Activated CD8-positive, alpha-beta memory T cell treated with anti-CD3 and anti-CD28 coated beads for 4 hours (primary cell): ENCODE measurements around the gene IGHMBP2.

Experiments used
- DNase-seq, 2 donors: peaks; one replicate each; pipeline ENCODE4 v3.0.0-alpha.2; 2020; ENCODE audit warnings: low read depth in 2 of 2

Gene IGHMBP2

DNA sequence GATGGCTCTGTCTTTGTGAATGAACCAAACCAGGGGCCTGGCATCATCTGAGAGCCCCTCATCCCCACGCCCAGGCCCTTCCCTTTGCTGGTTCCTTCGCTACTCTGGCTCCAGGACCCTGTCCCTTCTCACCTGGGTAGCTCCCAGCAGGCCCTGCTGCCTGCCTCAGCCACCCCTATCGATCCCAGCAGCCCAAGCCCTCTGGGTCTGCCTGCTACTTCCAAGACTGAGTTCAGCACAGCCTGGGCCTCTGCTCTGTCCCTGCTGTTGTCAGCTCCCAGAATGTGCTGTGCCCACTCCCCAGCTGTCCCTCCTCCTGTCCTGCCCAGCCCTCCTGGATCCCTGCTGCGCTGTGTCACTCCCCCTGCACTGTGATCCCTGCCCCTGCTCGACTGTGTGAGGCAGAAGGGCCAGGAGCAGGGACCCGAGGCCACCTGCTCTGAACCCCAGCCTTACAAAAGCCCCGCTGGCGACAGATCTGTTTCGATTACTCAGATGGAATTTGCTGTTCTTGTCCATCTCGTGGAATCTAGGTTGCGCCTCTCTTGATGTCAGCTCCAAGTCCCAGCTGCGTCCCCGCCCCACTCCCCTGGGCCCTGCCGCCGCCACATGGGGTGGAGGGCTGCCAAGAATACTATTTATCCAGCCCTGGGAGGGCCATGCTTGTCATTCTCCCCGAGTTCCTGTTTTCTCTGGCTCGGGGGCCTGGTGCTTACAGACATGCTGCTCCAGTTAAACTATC, 13.0 kb upstream of the IGHMBP2 start:
- no peak for DNase-seq

DNA sequence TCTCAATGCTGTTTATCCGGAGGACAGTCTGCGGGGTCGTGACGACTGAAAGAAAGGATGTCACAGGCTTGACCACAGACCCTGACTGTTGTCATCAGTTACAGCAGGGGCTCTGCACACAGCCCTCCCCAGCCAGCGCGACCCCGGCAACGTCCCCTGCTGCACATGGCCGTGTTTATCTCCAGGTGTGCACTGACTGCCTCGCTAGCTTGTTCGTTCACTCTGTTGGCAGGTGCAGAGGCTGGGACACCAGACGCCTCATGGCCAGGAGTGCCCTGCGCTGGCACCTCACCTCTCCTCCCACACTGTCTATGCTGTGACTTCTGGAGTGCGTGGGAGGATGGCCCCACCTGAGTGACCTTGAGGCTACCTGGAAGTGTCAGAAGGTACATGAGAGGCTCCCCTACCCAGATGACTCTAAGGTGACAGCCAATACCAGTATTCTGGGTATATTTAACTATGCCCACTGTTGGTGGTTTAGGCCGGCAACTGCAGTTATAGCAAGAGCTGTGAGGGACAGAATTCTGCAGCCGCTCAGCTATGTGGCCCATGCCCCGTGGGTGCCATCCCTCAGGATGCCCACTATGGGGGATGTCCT, 12.2 kb upstream of the IGHMBP2 start:
- DNase-seq: no peak

DNA sequence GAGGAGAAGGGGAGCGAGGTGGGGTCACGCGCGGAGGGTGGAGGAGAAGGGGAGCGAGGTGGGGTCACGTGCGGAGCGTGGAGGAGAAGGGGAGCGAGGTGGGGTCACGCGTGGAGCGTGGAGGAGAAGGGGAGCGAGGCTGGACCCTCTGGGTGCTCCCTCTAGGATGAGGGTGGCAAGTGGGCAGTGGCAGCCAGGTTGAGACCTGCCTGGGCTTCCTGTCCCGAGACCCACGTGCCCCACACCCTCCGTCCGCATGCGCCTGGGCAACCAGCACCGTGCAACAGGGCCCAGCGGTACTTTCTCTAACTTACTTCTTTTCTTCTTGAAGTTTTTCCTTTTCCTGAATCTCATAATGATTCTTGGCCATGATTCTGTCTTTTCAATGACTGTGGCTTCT, 11.1 kb upstream of the IGHMBP2 start:
- DNase-seq: no peak

DNA sequence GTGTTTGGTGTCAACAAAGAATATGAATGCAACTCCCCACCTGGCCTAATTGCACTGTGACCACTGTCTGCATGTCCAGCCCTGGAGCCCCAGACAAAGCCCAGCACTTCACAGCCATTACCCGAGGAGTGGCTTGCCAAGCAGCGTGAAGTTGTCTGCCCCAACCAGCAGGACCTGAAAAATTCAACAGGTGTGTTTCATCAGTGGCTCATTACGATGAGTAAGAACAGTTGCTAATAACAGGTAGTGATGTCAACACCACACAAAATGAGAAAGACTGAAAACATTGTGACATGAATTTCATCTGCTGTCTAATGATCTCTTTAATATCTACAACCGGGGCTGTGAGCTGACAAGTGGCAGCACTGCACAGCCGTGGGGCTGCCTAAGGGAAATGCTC, 10.4 kb upstream of the IGHMBP2 start:
- DNase-seq: no peak

DNA sequence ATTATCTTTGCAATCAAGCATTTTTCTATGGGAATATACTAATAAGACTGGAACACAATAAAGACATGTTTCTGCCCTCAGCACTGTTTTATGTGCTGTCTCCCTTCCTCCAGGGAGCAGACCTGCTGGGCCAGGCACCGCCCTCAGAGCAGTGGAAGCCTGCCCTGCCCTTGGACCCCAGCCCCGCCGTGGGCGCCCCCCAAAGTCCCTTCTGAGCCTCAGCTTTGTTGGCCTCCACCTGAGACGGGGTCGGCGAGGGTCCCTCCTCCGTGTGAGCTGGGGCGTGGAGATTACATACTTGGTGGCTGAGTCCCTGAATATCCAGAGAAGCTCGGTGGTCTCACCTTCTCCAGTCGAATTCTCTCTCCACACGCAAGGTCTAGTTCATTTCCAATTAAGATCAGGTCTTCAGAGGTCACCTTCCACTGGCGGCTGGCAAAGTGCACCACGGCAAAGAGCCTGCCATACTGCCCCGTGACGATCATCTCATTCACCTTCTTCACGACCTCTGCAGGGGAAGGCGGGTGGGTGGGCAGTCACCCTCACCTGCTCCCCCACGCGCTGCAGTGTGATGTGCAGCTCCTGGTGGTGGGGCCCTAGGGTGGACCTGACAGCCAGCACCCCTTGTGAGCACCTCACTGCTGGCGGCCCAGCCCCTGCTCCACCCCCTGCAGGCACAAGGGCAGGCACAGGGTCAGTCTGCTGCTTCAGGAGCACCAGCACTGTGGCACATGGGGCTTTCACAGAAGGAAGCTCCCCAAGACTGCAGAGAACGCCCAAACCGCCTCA, 7.3 kb upstream of the IGHMBP2 start:
- no peak for DNase-seq

DNA sequence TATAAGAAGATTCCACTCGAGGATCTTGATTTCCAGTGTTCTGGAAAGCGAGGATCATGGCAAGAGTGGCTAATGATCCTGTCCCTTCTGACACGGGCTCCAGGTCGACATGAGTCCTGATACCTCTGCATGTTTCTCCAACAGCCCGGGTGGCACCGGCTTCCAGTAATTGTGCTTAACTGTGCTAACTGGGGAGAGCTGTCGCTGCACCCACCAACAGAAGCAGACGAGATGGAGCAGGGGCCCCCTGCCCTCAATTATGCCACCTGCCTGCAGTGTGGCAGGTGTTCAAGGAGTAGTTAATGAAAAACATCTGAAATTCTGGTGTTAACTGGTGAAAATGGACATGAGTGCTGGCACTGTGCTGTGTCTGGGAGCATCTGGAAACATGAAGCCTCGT, 6.2 kb upstream of the IGHMBP2 start:
- DNase-seq: no peak

DNA sequence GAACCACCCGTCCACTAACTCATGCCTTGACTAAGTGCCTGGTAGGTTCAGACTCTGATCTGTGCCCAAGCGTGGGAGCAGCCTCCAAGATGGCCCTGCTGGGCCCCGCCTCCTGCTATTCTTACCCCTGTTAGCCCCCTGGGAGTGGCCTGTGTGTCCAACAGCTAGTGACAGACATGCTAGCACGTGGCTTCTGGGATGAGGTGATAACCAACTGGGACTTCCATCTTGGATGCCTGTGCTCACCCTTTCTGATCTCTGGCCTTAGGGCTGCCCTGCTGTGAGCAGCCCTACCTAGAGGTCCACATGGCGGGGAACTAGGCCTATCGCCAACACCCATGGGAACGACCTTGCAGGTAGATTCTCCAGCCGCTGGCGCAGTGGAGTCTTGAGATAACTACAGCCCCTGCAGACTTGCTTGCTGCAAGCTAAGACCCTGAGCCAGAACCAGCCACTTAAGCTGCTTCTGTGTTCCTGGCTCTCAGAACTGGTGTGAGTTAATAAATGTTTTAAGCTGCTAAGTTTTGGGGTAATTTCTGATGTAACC, 2.8 kb upstream of the IGHMBP2 start:
- no peak for DNase-seq

DNA sequence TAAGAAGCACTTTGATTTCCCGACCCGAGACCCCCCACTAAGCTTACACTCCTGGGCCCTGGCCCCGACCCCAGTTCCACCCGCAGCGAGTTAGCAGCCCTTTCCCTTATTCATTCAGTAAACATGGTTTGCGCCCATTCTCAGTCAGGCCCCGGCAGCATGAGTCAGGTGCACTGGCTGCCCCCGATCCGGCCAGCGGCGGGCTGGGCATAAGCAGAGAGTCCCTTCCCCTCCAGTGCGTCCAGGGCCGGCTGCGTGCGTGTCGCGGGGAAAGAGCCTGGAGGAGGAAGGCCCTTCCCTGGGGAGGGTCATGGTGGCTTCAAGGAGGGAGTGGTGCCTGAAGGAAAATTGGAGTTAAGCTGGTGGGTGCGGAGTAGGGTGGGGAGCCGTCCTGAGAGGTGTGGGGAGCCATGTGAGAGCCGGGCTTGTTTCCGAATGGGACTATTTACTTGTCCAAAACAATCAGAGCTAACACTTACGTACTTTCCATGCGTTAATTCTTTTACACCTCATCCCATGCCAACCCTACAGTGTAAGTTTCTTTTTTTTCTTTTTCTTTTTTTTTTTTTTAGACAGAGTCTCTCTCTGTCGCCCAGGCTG, 657 bp downstream of the IGHMBP2 start:
- no peak for DNase-seq

DNA sequence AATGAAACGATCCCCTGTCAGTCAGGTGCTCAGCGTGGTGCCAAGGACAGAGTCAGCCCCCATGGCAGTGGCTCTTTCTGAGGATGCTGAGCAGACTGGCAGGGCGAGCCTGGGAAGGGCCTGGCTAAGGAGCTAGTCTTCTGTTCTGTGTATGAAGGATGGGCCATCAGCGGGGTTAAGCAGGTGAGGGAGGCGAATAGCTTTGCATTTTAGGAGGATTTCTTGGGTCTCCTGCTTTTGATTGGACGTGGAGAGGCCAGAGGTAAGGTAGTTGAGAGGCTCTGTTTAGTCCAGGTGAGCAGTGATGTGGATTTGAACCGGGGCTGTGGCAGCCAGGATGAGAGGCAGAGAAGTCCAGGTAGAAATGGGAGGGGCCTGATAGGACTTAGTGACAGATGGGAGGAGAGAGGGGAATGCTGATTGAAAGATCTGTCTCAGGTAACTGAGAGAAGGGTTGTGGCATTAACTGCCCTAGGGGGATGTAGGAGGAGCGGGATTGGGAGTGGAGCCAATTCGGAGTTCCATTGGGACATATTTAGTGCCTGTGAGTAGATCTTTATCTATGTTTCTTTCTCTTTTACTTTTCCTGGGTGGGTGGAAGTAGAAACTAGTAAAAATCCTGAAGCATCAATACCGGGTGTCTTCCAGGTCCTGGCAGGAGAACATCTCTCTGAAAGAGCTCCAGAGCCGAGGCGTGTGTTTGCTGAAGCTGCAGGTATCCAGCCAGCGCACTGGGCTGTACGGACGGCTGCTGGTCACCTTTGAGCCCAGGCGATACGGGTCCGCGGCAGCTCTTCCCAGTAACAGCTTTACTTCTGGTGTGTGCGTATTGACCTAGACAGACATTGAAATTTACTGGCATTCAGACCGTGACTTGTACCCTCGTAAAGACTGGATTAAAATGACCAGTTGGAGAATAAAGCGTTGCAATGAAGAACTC, 2.0 kb downstream of the IGHMBP2 start:
- no peak for DNase-seq

DNA sequence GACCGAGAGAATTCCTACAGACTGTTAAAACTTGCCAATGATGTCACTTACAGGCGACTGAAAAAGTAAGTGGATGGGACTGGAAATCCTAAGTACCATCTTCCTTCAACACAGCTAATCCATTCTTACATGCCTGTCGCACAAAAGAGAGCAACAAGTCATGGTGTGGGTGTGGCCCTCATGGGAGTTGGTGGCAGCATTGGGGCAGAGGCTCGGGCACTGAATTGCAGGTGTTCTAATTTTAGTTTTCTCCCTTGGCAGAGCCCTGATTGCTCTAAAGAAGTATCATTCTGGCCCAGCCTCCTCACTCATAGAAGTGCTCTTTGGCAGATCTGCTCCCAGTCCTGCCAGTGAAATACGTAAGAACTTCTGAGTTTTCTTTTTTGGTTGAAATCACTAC, 4.6 kb downstream of the IGHMBP2 start:
- no peak for DNase-seq

DNA sequence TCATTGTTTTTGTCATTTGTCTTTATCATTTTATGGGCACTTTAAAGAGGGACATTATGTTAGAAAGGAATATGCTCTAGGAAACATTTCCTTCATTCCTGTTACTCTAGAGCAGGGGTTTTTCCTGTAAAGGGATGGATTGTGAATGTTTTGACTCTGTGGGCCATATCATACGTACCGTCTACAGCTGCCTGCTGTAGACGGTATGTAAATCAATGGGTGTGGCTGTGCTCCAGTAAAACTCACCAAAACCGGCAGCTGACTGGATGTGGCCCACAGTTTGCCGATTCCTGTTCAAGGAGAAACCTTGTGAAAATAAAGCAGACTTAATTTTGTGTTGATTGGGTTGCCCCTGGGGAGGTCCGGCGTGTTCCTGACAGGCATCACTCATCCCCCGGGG, 7.3 kb downstream of the IGHMBP2 start:
- no peak for DNase-seq

DNA sequence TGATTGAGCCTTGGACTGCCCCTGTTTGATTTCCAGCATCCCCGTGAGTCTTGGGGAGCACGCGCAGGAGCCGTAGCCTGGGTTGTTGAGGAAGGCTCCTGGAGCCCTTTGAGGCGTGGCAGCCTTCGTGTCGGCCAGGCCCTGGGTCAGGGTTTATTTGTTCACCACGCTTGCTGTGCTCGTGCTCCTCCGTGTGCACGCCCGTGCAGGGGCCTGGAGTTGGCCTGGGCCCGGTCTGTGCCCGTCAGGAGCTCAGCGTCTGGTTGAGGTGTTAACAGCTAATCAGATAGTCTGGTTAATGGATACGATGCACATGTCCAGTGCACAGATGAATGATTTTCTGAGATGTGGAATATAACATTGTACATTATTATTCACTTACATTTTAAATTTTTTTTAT, 8.0 kb downstream of the IGHMBP2 start:
- DNase-seq: no peak

DNA sequence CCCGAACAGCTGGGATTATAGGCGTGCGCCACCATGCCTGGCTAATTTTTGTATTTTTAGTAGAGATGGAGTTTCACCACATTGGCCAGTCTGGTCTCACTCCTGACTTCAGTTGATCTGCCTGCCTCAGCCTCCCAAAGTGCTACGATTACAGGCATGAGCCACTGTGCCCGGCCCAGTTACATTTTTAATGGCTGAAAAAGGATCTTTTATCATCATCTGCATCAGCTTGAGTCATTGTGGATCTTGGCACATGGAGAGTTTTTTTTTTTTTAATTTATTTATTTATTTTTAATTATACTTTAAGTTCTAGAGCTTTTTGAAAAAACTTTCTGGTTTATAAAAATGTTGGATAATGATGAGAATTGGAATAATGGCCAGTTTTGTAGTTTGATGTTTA, 8.6 kb downstream of the IGHMBP2 start:
- no peak for DNase-seq

DNA sequence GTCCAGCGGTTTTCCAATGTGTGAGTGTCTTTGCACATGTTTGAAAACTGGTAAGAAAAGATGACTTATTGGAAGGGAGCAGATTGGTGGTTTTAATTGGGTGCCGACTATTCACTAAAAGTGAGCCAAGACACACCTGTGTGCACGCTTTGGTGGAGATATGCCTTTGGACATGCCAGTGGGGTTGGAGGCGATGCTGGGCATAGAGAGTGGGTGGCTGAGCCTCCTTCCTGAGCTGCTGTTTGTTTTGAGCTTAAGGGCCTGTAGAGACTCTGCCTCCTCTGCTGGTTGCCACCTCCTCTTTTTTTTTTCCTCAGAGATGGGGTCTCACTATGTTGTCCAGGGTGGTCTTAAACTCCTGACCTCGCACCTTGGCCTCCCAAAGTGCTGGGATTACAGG, 9.5 kb downstream of the IGHMBP2 start:
- DNase-seq: no peak

DNA sequence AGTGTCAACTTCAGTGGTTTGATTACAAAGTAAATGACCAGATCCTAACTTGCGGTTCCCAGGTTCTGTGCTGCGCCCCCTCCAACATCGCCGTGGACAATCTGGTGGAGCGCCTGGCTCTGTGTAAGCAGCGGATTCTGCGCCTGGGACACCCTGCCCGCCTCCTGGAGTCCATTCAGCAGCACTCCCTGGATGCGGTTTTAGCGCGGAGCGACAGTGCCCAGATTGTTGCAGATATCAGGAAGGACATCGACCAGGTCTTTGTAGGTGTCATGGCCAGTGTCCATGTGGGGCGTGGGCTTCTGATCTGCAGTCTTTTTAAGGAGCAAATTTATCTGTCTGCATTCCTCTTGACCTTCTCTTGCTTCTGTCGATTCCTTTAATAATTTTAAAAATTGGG, 11.1 kb downstream of the IGHMBP2 start:
- DNase-seq: no peak

DNA sequence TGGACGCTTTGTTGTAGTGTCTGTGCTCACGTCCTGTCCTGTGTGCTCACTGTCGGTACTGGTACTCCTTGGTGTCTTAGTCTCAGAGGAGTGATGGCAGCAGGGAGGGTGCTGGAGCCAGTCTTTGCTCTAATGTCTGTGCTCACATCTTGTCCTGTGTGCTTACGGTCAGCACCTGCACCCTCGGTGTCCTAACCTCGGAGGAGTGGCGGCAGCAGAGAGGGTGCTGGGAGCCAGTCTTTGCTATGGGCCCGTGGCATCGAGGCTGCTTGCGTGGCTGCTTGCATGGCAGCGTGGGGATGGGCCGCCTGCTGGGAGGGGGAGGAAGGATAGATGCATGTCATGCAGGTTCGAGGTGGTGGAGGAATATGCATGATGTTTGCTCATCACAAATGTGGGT, 12.7 kb downstream of the IGHMBP2 start:
- no peak for DNase-seq

DNA sequence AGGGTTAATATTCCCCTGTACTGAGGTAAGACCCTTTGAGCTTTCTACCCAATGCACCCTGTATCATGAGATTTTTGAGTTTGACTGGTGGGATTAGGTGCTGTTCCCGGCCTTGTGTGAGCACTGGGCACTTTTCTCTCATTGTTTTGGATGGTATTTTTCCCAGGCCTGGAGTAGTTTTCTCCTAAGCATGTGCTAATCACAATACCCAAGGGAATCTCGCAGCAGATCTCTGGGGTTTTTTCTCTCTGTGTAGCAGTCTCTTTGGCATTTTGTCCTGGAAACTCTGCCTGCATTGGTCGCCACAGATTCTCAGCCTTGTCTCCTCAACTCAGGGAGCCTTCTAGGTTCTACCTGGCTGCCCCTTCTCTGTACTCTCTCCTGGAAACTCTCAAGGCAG, 19.9 kb downstream of the IGHMBP2 start:
- no peak for DNase-seq

DNA sequence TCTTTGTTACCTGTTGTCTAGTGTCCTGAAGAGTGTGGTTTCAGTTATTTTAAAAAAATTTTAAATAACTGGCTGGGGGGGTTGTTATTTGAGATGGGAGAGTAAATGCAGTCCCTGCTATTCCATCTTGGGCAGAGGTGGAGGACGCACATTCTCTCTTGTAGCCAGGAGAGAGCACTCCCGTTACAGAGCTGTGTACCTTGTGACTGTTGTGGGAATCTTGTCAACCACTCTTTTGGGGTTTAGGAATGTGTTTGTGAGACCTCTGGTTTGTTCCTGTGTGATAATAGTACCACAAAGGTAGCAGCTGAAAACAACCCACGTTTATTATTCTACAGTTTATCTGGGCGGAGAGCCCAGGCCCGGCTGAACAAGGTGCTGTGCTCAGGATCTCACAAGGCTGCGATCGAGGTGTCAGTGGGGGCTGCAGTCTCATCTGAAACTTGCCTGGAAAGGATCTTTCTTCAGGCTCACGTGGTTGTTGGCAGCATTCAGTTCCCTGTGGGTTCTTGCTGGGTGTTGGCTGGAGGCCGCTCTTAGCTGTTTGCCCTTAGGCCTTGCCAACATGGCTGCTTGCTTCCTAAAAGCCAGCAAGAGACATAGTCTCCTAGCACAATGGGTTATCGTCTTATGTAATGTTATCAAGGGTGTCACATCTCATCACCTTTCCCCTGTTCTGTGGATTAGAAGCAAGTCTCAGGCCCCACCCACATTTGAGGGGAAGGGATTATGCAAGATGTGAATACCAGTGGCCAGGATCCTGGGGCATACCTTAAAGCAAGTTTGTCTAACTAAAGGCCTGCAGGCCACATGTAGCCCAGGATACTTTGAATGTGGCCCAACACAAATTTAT, 20.6 kb downstream of the IGHMBP2 start:
- DNase-seq: no peak

DNA sequence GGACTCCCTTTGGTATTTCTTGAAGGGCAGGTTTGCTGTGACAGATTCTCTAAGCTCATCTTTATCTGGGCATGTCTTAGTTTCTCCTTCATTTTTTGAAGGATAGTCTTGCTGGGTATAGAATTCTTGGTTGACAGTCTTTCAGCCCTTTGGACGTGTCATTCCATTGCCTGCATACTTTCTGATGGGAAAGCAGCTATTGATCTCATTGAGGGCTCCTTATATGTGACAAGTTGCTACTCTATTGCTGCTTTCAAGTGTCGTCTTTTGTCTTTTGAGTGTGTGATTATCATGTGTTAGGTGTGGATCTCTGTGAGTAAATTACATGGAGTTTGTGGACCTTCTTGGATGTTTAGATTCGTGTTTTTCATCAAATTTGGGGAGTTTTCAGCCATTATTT, 21.9 kb downstream of the IGHMBP2 start:
- DNase-seq: no peak
